ENCODE results near the gene MXD3.

Gene MXD3

GRCh38 chr5:177275883-177276282, 35.8 kb downstream of the MXD3 start:
- ChIA-PET CTCF (interaction anchor here (0.9 kb wide), 1 partner anchor 162 kb away, joined by 4 read pairs; no protein-coding TSS in a partner anchor), POLR2A (no interaction called here)
- no peak overlapping the region for H3K4me3 ChIP-seq (ENCODE audit: low read depth, low read length)
- TF ChIP-seq CTCF (IDR thresholded peaks at IDR 0.05; ENCODE audit: insufficient read depth, low read length, missing control alignments) = no peak
- no peak for DNase-seq (ENCODE audit: low read depth, low spot score)

GRCh38 chr5:177271113-177271512, 40.6 kb downstream of the MXD3 start:
- CTCF ChIA-PET = interaction anchor here (1.0 to 3.2 kb wide), 3 partner anchors 11 to 158 kb away, joined by 3 to 31 read pairs (median 3); no protein-coding TSS in a partner anchor
- no peak for TF ChIP-seq CTCF (IDR thresholded peaks at IDR 0.05; ENCODE audit: insufficient read depth, low read length, missing control alignments)
- no peak for DNase-seq (ENCODE audit: low read depth, low spot score)
- H3K4me3 ChIP-seq (ENCODE audit: low read depth, low read length) = no peak overlapping the region
- POLR2A ChIA-PET = no interaction called here

- DNase-seq (ENCODE audit: low read depth, low spot score) = no peak
- no peak for TF ChIP-seq CTCF (IDR thresholded peaks at IDR 0.05; ENCODE audit: insufficient read depth, low read length, missing control alignments)
- ChIA-PET POLR2A (no interaction called here), CTCF (interaction anchor here (0.6 to 3.2 kb wide), 6 partner anchors 11 to 199 kb away, joined by 3 to 31 read pairs (median 3); no protein-coding TSS in a partner anchor)
- no peak overlapping the region for H3K4me3 ChIP-seq (ENCODE audit: low read depth, low read length)
Measured at GRCh38 chr5:177270653-177271052, 41.0 kb downstream of the MXD3 start.

- CTCF ChIA-PET = interaction anchor here (0.6 to 3.2 kb wide), 6 partner anchors 10 to 198 kb away, joined by 3 to 31 read pairs (median 3); no protein-coding TSS in a partner anchor
- no peak for TF ChIP-seq CTCF (IDR thresholded peaks at IDR 0.05; ENCODE audit: insufficient read depth, low read length, missing control alignments)
- H3K4me3 ChIP-seq (ENCODE audit: low read depth, low read length) = no peak overlapping the region
- no peak for DNase-seq (ENCODE audit: low read depth, low spot score)
- POLR2A ChIA-PET = no interaction called here
Measured at GRCh38 chr5:177269976-177270375, 41.7 kb downstream of the MXD3 start.

GRCh38 chr5:177269232-177269895, 42.3 kb downstream of the MXD3 start:
- TF ChIP-seq CTCF (IDR thresholded peaks at IDR 0.05; ENCODE audit: insufficient read depth, low read length, missing control alignments) = no peak
- DNase-seq (ENCODE audit: low read depth, low spot score) = no peak
- ChIA-PET POLR2A (no interaction called here), CTCF (interaction anchor here (1.0 to 3.2 kb wide), 4 partner anchors 14 to 157 kb away, joined by 3 to 31 read pairs (median 5); no protein-coding TSS in a partner anchor)
- no peak overlapping the region for H3K4me3 ChIP-seq (ENCODE audit: low read depth, low read length)

GRCh38 chr5:177265395-177265794, 46.3 kb downstream of the MXD3 start:
- no peak for DNase-seq (ENCODE audit: low read depth, low spot score)
- TF ChIP-seq CTCF (IDR thresholded peaks at IDR 0.05; ENCODE audit: insufficient read depth, low read length, missing control alignments) = no peak
- POLR2A ChIA-PET = no interaction called here
- CTCF ChIA-PET = interaction anchor here (1.2 to 3.4 kb wide), 2 partner anchors 43 to 151 kb away, joined by 3 to 19 read pairs; no protein-coding TSS in a partner anchor
- H3K4me3 ChIP-seq (ENCODE audit: low read depth, low read length) = no peak overlapping the region

All from AG04449 (cell line).